Peyer's patch (tissue), 4 donors: Measurements from ENCODE around the gene ARL15. TPM values are rescaled to one million over a fixed set of nuclear protein-coding genes. Genes with fewer than 3 reads are reported as not detected.

Experiments
- DNase-seq, 3 donors: peaks; one replicate each; pipeline ENCODE4 v3.0.0-alpha.2; 2017 to 2019
- H3K27ac ChIP-seq, 4 donors: fragments of 200-600 bp; sonication (generic); one replicate each; pipeline ENCODE4 v1.5.1; 2016 to 2019
- H3K27me3 ChIP-seq, 2 donors: fragments of 200-600 bp; sonication (generic); one replicate each; pipeline ENCODE4 v1.5.1; 2019
- H3K36me3 ChIP-seq, 3 donors: fragments of 200-600 bp; sonication (generic); one replicate each; pipeline ENCODE4 v1.5.1; 2016 to 2019
- H3K4me1 ChIP-seq, 4 donors: fragments of 200-600 bp; sonication (generic); one replicate each; pipeline ENCODE4 v1.5.1; 2016 to 2019
- H3K4me3 ChIP-seq, 4 donors: fragments of 200-600 bp; sonication (generic); 1 replicate in 3 of 4; 2 replicates in 1 of 4; pipeline ENCODE4 v1.5.1; 2016 to 2019; ENCODE audit warnings: mild to moderate bottlenecking in 1 of 4
- H3K9me3 ChIP-seq, 4 donors: fragments of 200-600 bp; sonication (generic); one replicate each; pipeline ENCODE4 v1.5.1; 2016 to 2019; ENCODE audit warnings: mild to moderate bottlenecking in 1 of 4
- CTCF ChIP-seq, 6 experiments: fragments of 450-650 bp in 4 of 6; fragments of 200-600 bp in 2 of 6; sonication (generic) in 1 of 6; IDR thresholded peaks; one replicate each; pipeline ENCODE4 v1.5.1; 2017 to 2019; ENCODE audit warnings: antibody characterized with exemption in 6 of 6, mild to moderate bottlenecking in 3 of 6, moderate library complexity in 1 of 6
- POLR2A ChIP-seq, 2 donors: fragments of 450-650 bp; IDR thresholded peaks; one replicate each; pipeline ENCODE4 v1.5.1; 2017; ENCODE audit warnings: antibody characterized with exemption in 2 of 2, mild to moderate bottlenecking in 2 of 2, moderate library complexity in 2 of 2
- total RNA-seq, 4 donors: library from RNA; depleted of rRNA; stranded (reverse); fragments of >200 nt; gene quantifications; one replicate each; pipeline ENCODE4 v1.1.0, GENCODE V29; 2016

The ARL15 gene
- total RNA-seq, 4 donors from 2014 or later = 18.0 to 44.5 (median 38.7) TPM

GRCh38 chr5:53877243-53877642 is 433.1 kb downstream of the ARL15 start:
- no peaks in the 10 kb centered on the region for H3K36me3 ChIP-seq
- no peak for TF ChIP-seq CTCF (IDR thresholded peaks at IDR 0.05)
- TF ChIP-seq POLR2A (IDR thresholded peaks at IDR 0.05) = no peak

GRCh38 chr5:53874409-53874808 is 436.0 kb downstream of the ARL15 start:
- no peak for DNase-seq
- Histone ChIP-seq H3K4me3 (no peak overlapping the region), H3K27me3 (no peaks in the 10 kb centered on the region), H3K36me3 (no peaks in the 10 kb centered on the region), H3K9me3 (no peaks in the 10 kb centered on the region), H3K27ac (no peak overlapping the region), H3K4me1 (no peaks in the 10 kb centered on the region)
- no peak for TF ChIP-seq POLR2A (IDR thresholded peaks at IDR 0.05)
- TF ChIP-seq CTCF (IDR thresholded peaks at IDR 0.05) = no peak

More at GRCh38 chr5:53877243-53877642, 433.1 kb downstream of the ARL15 start:
- Histone ChIP-seq H3K4me3 (no peak overlapping the region), H3K4me1 (no peaks in the 10 kb centered on the region), H3K27ac (no peak overlapping the region), H3K27me3 (no peaks in the 10 kb centered on the region), H3K9me3 (no peaks in the 10 kb centered on the region)
- DNase-seq = no peak

GRCh38 chr5:53873235-53873634 is 437.1 kb downstream of the ARL15 start:
- DNase-seq = no peak
- Histone ChIP-seq H3K4me1 (no peaks in the 10 kb centered on the region), H3K9me3 (no peaks in the 10 kb centered on the region), H3K4me3 (no peak overlapping the region), H3K27me3 (no peaks in the 10 kb centered on the region), H3K27ac (no peak overlapping the region), H3K36me3 (no peaks in the 10 kb centered on the region)
- TF ChIP-seq CTCF (IDR thresholded peaks at IDR 0.05) = no peak
- no peak for TF ChIP-seq POLR2A (IDR thresholded peaks at IDR 0.05)

GRCh38 chr5:53871775-53872174 is 438.6 kb downstream of the ARL15 start:
- no peaks in the 10 kb centered on the region for H3K4me1 ChIP-seq
- TF ChIP-seq CTCF (IDR thresholded peaks at IDR 0.05) (no peak), POLR2A (IDR thresholded peaks at IDR 0.05) (no peak)
- no peaks in the 10 kb centered on the region for H3K9me3 ChIP-seq
- H3K36me3 ChIP-seq = no peaks in the 10 kb centered on the region
- H3K27ac ChIP-seq = no peak overlapping the region
- no peaks in the 10 kb centered on the region for H3K27me3 ChIP-seq
- H3K4me3 ChIP-seq = no peak overlapping the region
- DNase-seq = no peak

GRCh38 chr5:53871050-53871449 is 439.3 kb downstream of the ARL15 start:
- no peak overlapping the region for H3K4me3 ChIP-seq
- no peaks in the 10 kb centered on the region for H3K27me3 ChIP-seq
- H3K27ac ChIP-seq = no peak overlapping the region
- DNase-seq = no peak
- TF ChIP-seq POLR2A (IDR thresholded peaks at IDR 0.05) = no peak
- TF ChIP-seq CTCF (IDR thresholded peaks at IDR 0.05) = no peak
- H3K4me1 ChIP-seq = no peaks in the 10 kb centered on the region
- H3K9me3 ChIP-seq = no peaks in the 10 kb centered on the region
- no peaks in the 10 kb centered on the region for H3K36me3 ChIP-seq
